Nephron progenitor cell (in vitro differentiated cells): Measurements from ENCODE around the gene SSUH2.
"Not testable (repeated sequence)": the region's sequence is repeated elsewhere in the genome, so short reads cannot be mapped to it uniquely, and the experiment has no call there.

Experiments
- DNase-seq: peaks from one replicate; pipeline ENCODE4 v3.0.0; 2021
- H3K27ac Mint-ChIP-seq: 2 replicates; pipeline ENCODE4 v1.8.0; 2021; ENCODE audit warnings: mild to moderate bottlenecking, moderate library complexity, mixed read lengths
- H3K27me3 Mint-ChIP-seq: 2 replicates; pipeline ENCODE4 v1.8.0; 2021; ENCODE audit warnings: mild to moderate bottlenecking, low read depth, mixed read lengths; ENCODE audit not compliant: poor library complexity
- H3K36me3 Mint-ChIP-seq: 2 replicates; pipeline ENCODE4 v1.8.0; 2021; ENCODE audit warnings: low read depth, mixed read lengths
- H3K4me1 Mint-ChIP-seq: 2 replicates; pipeline ENCODE4 v1.8.0; 2021; ENCODE audit warnings: mixed read lengths
- H3K4me3 Mint-ChIP-seq: 2 replicates; pipeline ENCODE4 v1.8.0; 2021; ENCODE audit warnings: mild to moderate bottlenecking, moderate library complexity, mixed read lengths
- H3K9me3 Mint-ChIP-seq: 2 replicates; pipeline ENCODE4 v1.8.0; 2021; ENCODE audit warnings: mild to moderate bottlenecking, moderate library complexity, mixed read lengths
- CTCF ChIP-seq: fragments of 200-600 bp; sonication (generic); IDR thresholded peaks from 2 replicates; pipeline ENCODE4 v1.5.0; 2021; ENCODE audit warnings: antibody characterized with exemption

SSUH2 gene

GRCh38 chr3:8644748-8645390 lies at the start of gene SSUH2:
Gene SSUH2, minus strand, starts transcription at chr3:8644798. Its CDS starts 40 bp downstream, at chr3:8644758.
- Mint-ChIP-seq H3K4me1 (peaks cover 7% of the 10 kb centered on the region), H3K4me3 (no peak within 1 kb of the TSS), H3K36me3 (no peaks in the 10 kb centered on the region), H3K9me3 (no peaks in the 10 kb centered on the region), H3K27me3 (peaks cover 12% of the 10 kb centered on the region), H3K27ac (no peak within 1 kb of the TSS)
- TF ChIP-seq CTCF = no peak
- no peak for DNase-seq

- not testable (repeated sequence) for H3K36me3 Mint-ChIP-seq, DNase-seq, H3K9me3 Mint-ChIP-seq, H3K4me3 Mint-ChIP-seq, H3K4me1 Mint-ChIP-seq
- Mint-ChIP-seq H3K27ac (peak overlapping the region; percentile 41), H3K27me3 (peaks cover 14% of the 10 kb centered on the region)
Observed at GRCh38 chr3:8691295-8691694, 46.7 kb upstream of the SSUH2 start.

GRCh38 chr3:8684992-8685391 lies 40.4 kb upstream of the SSUH2 start:
- peaks cover 16% of the 10 kb centered on the region for H3K4me1 Mint-ChIP-seq
- not testable (repeated sequence) for H3K27ac Mint-ChIP-seq, DNase-seq, H3K9me3 Mint-ChIP-seq, H3K36me3 Mint-ChIP-seq, H3K4me3 Mint-ChIP-seq
- peaks cover 23% of the 10 kb centered on the region for H3K27me3 Mint-ChIP-seq

- not testable (repeated sequence) for DNase-seq, H3K27ac Mint-ChIP-seq, H3K4me3 Mint-ChIP-seq, H3K9me3 Mint-ChIP-seq, H3K36me3 Mint-ChIP-seq
- Mint-ChIP-seq H3K27me3 (peaks cover 18% of the 10 kb centered on the region), H3K4me1 (peaks cover 16% of the 10 kb centered on the region)
Observed at GRCh38 chr3:8682850-8683574, 38.4 kb upstream of the SSUH2 start.

- DNase-seq, H3K9me3 Mint-ChIP-seq, H3K27ac Mint-ChIP-seq, H3K4me3 Mint-ChIP-seq, H3K36me3 Mint-ChIP-seq: not testable (repeated sequence)
- Mint-ChIP-seq H3K4me1 (peaks cover 16% of the 10 kb centered on the region), H3K27me3 (peaks cover 16% of the 10 kb centered on the region)
Observed at GRCh38 chr3:8681881-8682538, 37.4 kb upstream of the SSUH2 start.

GRCh38 chr3:8681349-8681748 lies 36.8 kb upstream of the SSUH2 start:
- Mint-ChIP-seq H3K27ac (no peak overlapping the region), H3K27me3 (peaks cover 16% of the 10 kb centered on the region)

GRCh38 chr3:8679817-8680553 lies 35.4 kb upstream of the SSUH2 start:
- H3K9me3 Mint-ChIP-seq, H3K4me3 Mint-ChIP-seq, H3K27me3 Mint-ChIP-seq, H3K36me3 Mint-ChIP-seq, DNase-seq: not testable (repeated sequence)
- H3K27ac Mint-ChIP-seq = peak overlapping the region; percentile 23
- H3K4me1 Mint-ChIP-seq = peaks cover 16% of the 10 kb centered on the region

More at GRCh38 chr3:8681349-8681748, 36.8 kb upstream of the SSUH2 start:
- no peak for TF ChIP-seq CTCF
- no peaks in the 10 kb centered on the region for H3K36me3 Mint-ChIP-seq
- H3K4me3 Mint-ChIP-seq = no peak overlapping the region
- no peak for DNase-seq
- peaks cover 16% of the 10 kb centered on the region for H3K4me1 Mint-ChIP-seq
- H3K9me3 Mint-ChIP-seq = no peaks in the 10 kb centered on the region

- no peak overlapping the region for H3K27ac Mint-ChIP-seq
- peaks cover 7% of the 10 kb centered on the region for H3K27me3 Mint-ChIP-seq
- no peaks in the 10 kb centered on the region for H3K9me3 Mint-ChIP-seq
- H3K36me3 Mint-ChIP-seq = no peaks in the 10 kb centered on the region
- no peak overlapping the region for H3K4me3 Mint-ChIP-seq
- H3K4me1 Mint-ChIP-seq = peaks cover 20% of the 10 kb centered on the region
- no peak for TF ChIP-seq CTCF
- no peak for DNase-seq
Observed at GRCh38 chr3:8678751-8679150, 34.2 kb upstream of the SSUH2 start.

- H3K9me3 Mint-ChIP-seq, H3K4me3 Mint-ChIP-seq, H3K36me3 Mint-ChIP-seq, DNase-seq, H3K27ac Mint-ChIP-seq: not testable (repeated sequence)
- Mint-ChIP-seq H3K4me1 (peaks cover 20% of the 10 kb centered on the region), H3K27me3 (peaks cover 11% of the 10 kb centered on the region)
Observed at GRCh38 chr3:8677258-8677657, 32.7 kb upstream of the SSUH2 start.

- H3K27me3 Mint-ChIP-seq = peaks cover 13% of the 10 kb centered on the region
- H3K9me3 Mint-ChIP-seq, H3K27ac Mint-ChIP-seq, DNase-seq, H3K36me3 Mint-ChIP-seq, H3K4me3 Mint-ChIP-seq: not testable (repeated sequence)
- peaks cover 15% of the 10 kb centered on the region for H3K4me1 Mint-ChIP-seq
Observed at GRCh38 chr3:8675591-8675990, 31.0 kb upstream of the SSUH2 start.
